VCaP (cell line): ENCODE results near the gene DLG2.
A peak's percentile ranks its signal among the peaks of the same experiment; 100 is the strongest.

ENCODE experiments used
- H3K27ac ChIP-seq: fragments of 450-650 bp; 2 replicates; pipeline ENCODE4 v1.5.1; 2017
- CTCF ChIP-seq: fragments of 450-650 bp; conservative IDR thresholded peaks from 2 replicates; pipeline ENCODE4 v1.5.1; 2017; ENCODE audit warnings: mild to moderate bottlenecking, moderate library complexity

Gene DLG2

DNA sequence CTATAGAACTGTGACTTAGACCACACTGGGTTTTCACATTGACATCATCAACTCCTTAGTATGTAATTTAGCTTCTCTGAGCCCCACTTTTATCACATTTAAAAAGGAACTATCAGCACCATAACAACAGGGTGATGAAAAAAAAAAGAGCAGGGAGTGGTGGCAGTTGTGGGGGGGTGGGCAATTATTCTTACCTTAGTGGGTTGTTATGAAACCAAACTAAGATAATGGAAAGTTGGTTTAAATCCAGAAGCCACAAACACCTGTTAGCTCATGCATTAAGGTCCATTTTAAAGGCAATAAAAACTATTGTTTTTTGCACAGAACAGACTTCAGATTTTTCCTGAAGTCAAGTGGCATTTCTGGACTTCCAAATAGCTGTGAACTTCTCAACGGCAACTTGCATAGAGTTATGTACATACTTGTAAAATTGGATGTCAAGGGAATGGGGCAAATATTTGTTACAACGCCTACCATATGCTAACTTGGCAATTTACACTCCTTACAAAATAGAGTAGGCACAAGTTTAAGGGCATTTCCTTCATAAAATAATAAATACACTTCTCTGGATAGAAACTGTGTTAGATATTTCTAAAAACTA is 793.6 kb downstream of the DLG2 start:
- TF ChIP-seq CTCF = no peak
- no peak overlapping the region for H3K27ac ChIP-seq

DNA sequence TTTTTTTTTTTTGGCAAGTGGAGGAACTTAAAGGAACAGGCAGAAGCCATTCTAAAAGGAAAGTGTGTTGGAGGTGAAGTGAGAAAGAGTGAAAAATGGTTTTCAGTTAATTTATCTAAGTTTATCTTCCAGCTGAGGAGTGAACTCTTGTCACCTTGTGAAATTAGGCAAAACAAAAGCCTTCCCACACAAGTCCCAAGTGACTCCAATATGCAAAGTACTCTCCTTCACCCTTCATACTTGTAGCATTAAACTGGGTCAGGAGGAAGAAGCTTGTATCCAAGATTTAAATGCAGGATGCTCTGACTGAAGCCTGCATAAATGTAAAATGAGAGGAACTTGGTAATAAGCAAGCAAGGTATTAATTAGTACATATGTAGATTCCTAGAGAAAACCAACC is 796.8 kb downstream of the DLG2 start:
- H3K27ac ChIP-seq = no peak overlapping the region
- TF ChIP-seq CTCF = no peak

- no peak overlapping the region for H3K27ac ChIP-seq
Observed at GRCh38 chr11:84829162-84829561, 798.0 kb downstream of the DLG2 start.

DNA sequence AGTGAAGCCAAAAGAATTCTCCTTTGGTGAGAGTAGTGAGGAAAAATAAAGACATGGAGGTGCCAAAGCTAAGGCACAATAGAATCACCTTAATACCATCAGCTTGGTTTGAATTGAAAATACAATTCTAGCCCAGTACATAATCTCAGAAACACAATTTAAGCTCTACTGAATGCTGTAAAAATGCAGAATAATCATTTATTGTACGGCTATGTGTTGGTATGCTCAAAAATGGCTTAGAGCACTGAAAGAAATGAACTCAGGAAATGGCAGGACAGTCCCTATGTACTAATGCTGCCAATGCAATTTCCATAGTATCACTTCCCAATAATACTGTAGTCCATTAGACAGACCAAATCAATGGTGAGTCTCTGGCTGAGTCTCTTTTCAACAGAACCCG is 798.5 kb downstream of the DLG2 start:
- no peak overlapping the region for H3K27ac ChIP-seq
- no peak for TF ChIP-seq CTCF

More at GRCh38 chr11:84829162-84829561, 798.0 kb downstream of the DLG2 start:
- TF ChIP-seq CTCF = no peak

GRCh38 chr11:84825106-84825660 is 802.0 kb downstream of the DLG2 start:
- no peak for TF ChIP-seq CTCF
- no peak overlapping the region for H3K27ac ChIP-seq

DNA sequence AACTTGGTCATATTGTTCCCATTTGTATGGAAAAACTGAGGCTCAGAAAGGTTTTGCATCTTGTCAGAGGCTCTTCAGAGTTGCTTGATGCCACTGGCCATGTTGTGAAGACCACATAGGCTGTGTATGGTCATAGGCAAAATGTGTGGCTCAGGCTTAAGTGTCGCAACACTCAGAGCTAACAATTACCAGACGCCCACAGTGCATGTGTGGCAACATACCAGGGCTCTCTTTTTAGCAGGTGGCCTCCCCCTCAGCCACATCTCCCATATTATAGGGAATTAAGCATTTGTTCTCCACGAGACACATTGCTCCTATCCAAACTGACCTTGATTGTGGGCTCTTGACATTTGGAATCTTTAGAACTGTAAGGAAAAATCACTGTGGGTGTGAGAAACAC is 802.5 kb downstream of the DLG2 start:
- TF ChIP-seq CTCF = no peak
- H3K27ac ChIP-seq = no peak overlapping the region

DNA sequence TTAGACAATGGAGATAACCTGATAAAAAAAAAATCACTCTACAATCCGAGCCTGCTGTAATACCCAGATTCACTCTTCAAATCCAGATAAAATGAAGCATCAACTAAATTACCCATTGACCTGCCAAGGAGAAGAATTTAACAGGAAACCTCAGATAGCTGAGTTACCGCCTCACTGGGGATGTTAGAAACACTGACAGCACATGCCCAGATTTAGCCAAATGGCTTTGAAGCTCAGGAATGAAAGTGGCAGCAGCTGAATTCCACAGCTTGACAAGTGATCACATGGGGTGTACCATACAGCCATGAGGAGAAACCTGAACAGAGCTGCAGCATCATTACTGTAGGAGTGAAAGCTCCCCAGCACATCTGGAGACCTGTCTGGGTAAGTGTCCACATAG is 807.6 kb downstream of the DLG2 start:
- H3K27ac ChIP-seq = peak overlapping the region; percentile 32
- no peak for TF ChIP-seq CTCF
